OCI-LY1 (cell line): ENCODE data around the gene RAVER1.

Source experiments
- H2AFZ ChIP-seq: fragments of 200-600 bp; sonication (generic), shearing (Covaris generic); 2 replicates; pipeline ENCODE4 v1.6.0; 2014; ENCODE audit warnings: antibody characterized with exemption, mild to moderate bottlenecking, low read length
- H3F3A ChIP-seq: fragments of 200-600 bp; sonication (generic), shearing (Covaris generic); 2 replicates; pipeline ENCODE4 v1.6.0; 2014; ENCODE audit warnings: mild to moderate bottlenecking, antibody characterized with exemption, low read length, moderate library complexity; ENCODE audit not compliant: insufficient read depth
- H3K27ac ChIP-seq: fragments of 200-600 bp; sonication (generic); 2 replicates; pipeline ENCODE4 v1.5.1; 2014; ENCODE audit warnings: low read length, mixed run types, mild to moderate bottlenecking, low read depth; ENCODE audit not compliant: poor library complexity, severe bottlenecking
- H3K27me3 ChIP-seq: fragments of 200-600 bp; sonication (generic); 2 replicates; pipeline ENCODE4 v1.6.0; 2014; ENCODE audit warnings: antibody characterized with exemption, mild to moderate bottlenecking, low read length, moderate library complexity; ENCODE audit not compliant: insufficient read depth
- H3K36me3 ChIP-seq: fragments of 200-600 bp; sonication (generic); 2 replicates; pipeline ENCODE4 v1.6.1; 2014; ENCODE audit warnings: mild to moderate bottlenecking, antibody characterized with exemption, low read length, moderate library complexity, mixed read lengths; ENCODE audit not compliant: insufficient read depth
- H3K4me1 ChIP-seq: fragments of 200-600 bp; sonication (generic); 2 replicates; pipeline ENCODE4 v1.5.1; 2014; ENCODE audit warnings: mild to moderate bottlenecking, low read length, moderate library complexity; ENCODE audit not compliant: insufficient read depth, severe bottlenecking
- H3K4me2 ChIP-seq: fragments of 200-600 bp; sonication (generic), shearing (Covaris generic); 2 replicates; pipeline ENCODE4 v1.6.1; 2014; ENCODE audit warnings: low read length
- H3K4me3 ChIP-seq: fragments of 200-600 bp; sonication (generic); 2 replicates; pipeline ENCODE4 v1.5.1; 2014; ENCODE audit warnings: low read length, low read depth, mild to moderate bottlenecking, mixed read lengths; ENCODE audit not compliant: poor library complexity, severe bottlenecking
- H3K79me2 ChIP-seq: fragments of 200-600 bp; shearing (Covaris generic); 2 replicates; pipeline ENCODE4 v1.6.1; 2016; ENCODE audit warnings: mixed run types, low read length, mixed read lengths; ENCODE audit not compliant: insufficient read depth
- H3K9ac ChIP-seq: fragments of 200-600 bp; sonication (generic), shearing (Covaris generic); 2 replicates; pipeline ENCODE4 v1.6.1; 2014; ENCODE audit warnings: mild to moderate bottlenecking, low read length, mixed read lengths
- H3K9me2 ChIP-seq: fragments of 200-600 bp; sonication (generic), shearing (Covaris generic); 2 replicates; pipeline ENCODE4 v1.6.1; 2014; ENCODE audit warnings: low read depth, mild to moderate bottlenecking, low read length, mixed read lengths
- H3K9me3 ChIP-seq: fragments of 200-600 bp; shearing (Covaris generic); 2 replicates; pipeline ENCODE4 v1.6.1; 2014; ENCODE audit warnings: low read length, mixed read lengths
- H4K20me1 ChIP-seq: fragments of 200-600 bp; sonication (generic), shearing (Covaris generic); 2 replicates; pipeline ENCODE4 v1.6.0; 2016; ENCODE audit warnings: mild to moderate bottlenecking, low read length; ENCODE audit not compliant: insufficient read depth
- CTCF ChIP-seq: fragments of 200-600 bp; sonication (generic), shearing (Covaris generic); IDR thresholded peaks from 2 replicates; pipeline ENCODE4 v1.5.1; 2017; ENCODE audit warnings: mild to moderate bottlenecking, antibody characterized with exemption, low read length, moderate library complexity, mixed read lengths
- EZH2 ChIP-seq: fragments of 200-600 bp; sonication (generic), shearing (Covaris generic); IDR thresholded peaks from 2 replicates; pipeline ENCODE4 v1.8.0; 2017; ENCODE audit warnings: borderline replicate concordance, mixed run types, mild to moderate bottlenecking, antibody characterized with exemption, low read length, moderate library complexity, mixed read lengths

Gene RAVER1

DNA sequence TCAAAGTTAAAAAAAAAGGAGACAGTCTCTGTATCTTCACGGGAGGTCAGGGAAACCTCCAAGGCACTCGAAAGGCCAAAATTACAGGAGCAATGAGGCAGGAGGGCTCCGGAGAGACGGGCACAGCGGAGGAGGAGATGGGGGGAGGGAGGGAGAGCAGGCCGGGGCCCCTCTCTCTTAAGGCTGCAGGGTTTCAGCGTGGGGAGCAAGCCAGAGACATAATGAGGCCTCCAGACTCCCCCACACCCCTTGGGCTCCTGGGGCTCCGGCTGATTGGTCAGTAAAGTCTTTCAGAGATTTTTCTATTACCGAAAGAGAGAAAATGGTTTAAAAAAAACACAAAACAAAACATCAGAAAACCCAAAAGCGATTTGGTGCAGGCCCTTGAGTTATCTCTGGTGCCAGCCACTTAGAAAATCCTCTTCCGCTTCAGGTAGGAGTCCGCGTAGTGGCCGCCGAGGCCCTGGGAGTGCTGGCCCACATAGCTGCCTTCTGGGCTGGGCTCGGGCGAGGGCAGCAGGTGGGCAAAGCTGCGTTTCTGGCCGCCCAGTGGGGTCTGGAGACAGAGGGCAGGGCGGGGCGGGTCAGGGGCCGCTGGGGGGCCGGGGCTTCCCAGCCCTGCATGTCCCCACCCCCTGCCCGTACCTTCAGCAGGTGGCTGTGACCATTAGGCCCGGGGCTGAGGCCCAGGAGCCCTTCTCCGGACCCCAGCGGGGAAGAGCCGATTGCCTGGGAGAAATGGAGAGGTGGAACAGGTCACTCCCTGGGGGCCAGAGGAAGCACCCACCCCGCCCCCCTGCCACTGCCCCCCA, 16.1 kb downstream of the RAVER1 start:
- H3K9me3 ChIP-seq, result no peaks in the 10 kb centered on the region
- H3K4me1 ChIP-seq, result peaks cover 16% of the 10 kb centered on the region
- no peaks in the 10 kb centered on the region for H3K27me3 ChIP-seq
- no peak overlapping the region for H3K9ac ChIP-seq
- H3K9me2 ChIP-seq, result no peaks in the 10 kb centered on the region
- no peak for TF ChIP-seq CTCF
- TF ChIP-seq EZH2, result no peak
- no peak overlapping the region for H3K4me3 ChIP-seq
- H4K20me1 ChIP-seq, result no peaks in the 10 kb centered on the region
- peaks cover 62% of the 10 kb centered on the region for H3K36me3 ChIP-seq
- no peak overlapping the region for H3K4me2 ChIP-seq
- no peak overlapping the region for H2AFZ ChIP-seq
- H3F3A ChIP-seq, result no peaks in the 10 kb centered on the region
- H3K79me2 ChIP-seq, result no peaks in the 10 kb centered on the region
- H3K27ac ChIP-seq, result no peak overlapping the region

DNA sequence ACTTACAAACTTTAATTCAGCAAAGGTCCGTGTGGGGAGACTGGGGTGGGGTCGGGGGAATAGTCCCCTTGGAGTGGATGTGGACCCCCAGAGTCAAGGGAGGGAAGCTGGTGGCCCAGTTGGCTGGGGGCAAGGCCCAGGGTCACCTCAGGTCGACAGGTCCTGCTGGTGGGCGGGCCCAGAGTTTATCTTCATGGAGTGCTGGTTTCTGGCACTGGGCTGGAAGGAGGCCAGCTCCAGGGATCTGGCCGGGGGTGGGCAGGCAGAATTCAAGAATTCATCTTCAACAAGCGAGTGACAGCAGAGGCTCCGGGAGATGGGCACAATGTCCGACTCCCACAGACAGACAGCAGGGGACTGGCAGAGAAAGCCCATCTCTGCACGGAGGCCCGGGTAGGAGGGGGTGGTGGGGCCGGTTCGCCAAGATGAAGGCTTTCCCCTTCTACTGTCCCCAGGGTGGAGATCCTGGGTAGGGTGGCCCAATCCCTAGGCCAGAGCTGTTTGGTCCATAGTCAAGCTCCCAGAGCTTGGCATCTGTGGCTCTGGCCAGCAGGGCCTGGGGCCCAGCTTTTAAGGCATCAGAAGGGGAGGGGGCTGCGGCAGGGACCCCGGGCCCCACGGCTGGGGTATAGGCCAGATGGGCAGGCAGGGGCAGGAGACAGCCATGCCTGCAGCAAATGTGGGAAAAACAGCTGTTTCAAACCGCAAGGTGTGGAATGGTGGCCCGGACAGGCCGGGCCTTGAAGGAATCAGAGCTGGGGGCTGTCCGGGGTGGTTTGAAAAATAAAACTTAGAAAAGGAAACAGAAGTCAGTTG, 16.9 kb downstream of the RAVER1 start:
- Histone ChIP-seq H3K4me1 (peaks cover 16% of the 10 kb centered on the region), H4K20me1 (no peaks in the 10 kb centered on the region), H3K4me3 (peak overlapping the region; percentile 73), H3K36me3 (peaks cover 54% of the 10 kb centered on the region), H3K27ac (no peak overlapping the region), H3F3A (no peaks in the 10 kb centered on the region), H3K27me3 (no peaks in the 10 kb centered on the region), H3K9me3 (no peaks in the 10 kb centered on the region), H3K9me2 (no peaks in the 10 kb centered on the region), H2AFZ (no peak overlapping the region), H3K79me2 (no peaks in the 10 kb centered on the region), H3K4me2 (peak overlapping the region; percentile 78), H3K9ac (peak overlapping the region; percentile 72; the same call in 1 of the 2 replicates)
- TF ChIP-seq CTCF (no peak), EZH2 (no peak)

DNA sequence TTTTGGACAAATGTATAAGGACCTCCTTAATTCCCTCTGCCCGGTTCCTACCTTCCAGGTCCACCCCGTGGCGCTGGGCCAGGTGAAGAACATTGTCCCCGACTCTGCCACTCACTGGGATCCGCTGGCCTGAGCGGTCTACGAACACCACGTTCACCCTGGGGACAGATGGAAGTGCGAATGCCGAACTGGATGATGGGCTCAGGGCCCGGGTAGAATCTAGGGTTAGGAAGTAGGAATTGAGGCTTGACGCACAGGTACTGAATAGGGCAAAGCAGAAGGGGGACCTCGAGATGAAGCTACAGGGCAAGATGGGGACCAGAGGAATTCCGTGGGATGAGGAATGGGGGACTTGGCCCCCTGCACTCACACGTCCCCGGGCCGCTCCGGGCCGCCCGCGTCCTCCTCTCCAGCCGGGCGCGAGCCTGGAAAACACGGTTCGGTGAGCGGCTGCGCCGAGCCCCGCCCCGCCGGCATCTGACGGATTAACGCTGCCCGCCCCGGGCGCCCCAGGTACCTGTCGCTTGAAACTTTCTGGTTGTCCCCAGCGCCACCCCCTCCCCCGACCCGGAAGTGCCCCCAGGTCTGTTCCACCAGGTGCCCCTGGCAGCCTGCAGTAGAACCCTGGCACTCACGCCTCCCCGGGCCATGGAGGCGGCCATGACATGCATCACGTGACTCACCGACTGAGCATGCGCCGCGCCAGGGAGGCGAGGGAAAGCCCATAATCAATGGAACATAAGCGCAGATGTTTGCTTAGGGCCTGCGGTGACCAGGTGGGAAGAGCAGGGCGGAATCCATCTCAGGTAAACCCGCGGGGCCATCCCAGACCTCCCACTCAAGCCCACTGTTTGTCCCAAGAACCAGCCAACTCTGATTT, 17.8 kb downstream of the RAVER1 start, which contains the start of gene FDX2:
FDX2 (minus strand) TSS at position 681 of the 880 bp plus-strand sequence; CDS start at position 662, 19 bp downstream.
- Histone ChIP-seq H3K9me2 (no peaks in the 10 kb centered on the region), H2AFZ (0 out of 2 replicates have a peak within 1 kb of the TSS, but pooled peaks have one; percentile 6), H4K20me1 (no peaks in the 10 kb centered on the region), H3K9me3 (no peaks in the 10 kb centered on the region), H3K79me2 (no peaks in the 10 kb centered on the region), H3K9ac (peak within 1 kb of the TSS; percentile 72), H3K4me1 (peaks cover 16% of the 10 kb centered on the region), H3K36me3 (peaks cover 46% of the 10 kb centered on the region), H3K4me2 (peak within 1 kb of the TSS; percentile 78), H3K27me3 (no peaks in the 10 kb centered on the region), H3K27ac (no peak within 1 kb of the TSS), H3K4me3 (peak within 1 kb of the TSS; percentile 73), H3F3A (no peaks in the 10 kb centered on the region)
- TF ChIP-seq CTCF (no peak), EZH2 (no peak)
